Measurements from ENCODE around the gene EVI5L.

DNA sequence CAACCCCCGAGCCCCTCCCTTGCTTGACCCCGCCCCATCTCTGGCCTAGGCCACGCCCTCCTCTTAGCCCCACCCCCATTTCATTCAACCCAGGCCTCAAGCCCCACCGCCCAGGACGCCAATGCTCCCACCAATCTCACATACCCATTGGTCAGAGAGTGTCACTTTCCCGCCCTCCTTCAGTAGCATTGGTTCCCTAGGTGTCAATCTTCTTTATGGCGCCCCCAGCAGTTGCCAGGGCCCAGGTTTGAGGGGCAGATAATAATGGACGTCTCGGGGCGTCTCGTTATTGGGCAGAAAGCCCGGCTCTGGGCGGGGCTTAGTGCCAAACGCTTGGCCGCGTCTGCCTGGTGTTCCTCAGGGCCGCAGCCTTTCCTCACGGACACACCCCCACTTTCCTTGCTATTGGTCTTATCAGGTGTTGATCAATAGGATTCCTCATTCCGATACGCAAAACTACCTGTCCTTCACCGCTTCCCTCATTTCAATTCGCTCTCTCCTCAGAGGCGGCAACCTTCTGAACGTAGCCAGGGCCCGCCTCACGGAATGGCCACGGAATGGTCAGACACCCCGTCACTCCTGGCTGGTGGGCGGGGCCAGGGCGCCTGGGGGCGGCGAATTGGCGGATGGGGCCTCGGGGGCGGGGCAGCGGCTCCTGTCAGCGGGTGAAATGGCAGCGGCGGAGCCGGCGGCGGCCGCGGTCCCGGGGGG, at the start of gene EVI5L:
- TF ChIP-seq HOXA7 (CRISPR knock-in tag; IDR thresholded peaks at IDR 0.05) (no peak), PHB2 (IDR thresholded peaks at IDR 0.05; ENCODE audit: partially characterized antibody) (no peak), CTCF (CRISPR knock-in tag; IDR thresholded peaks at IDR 0.05) (peak; percentile 32; the same call in 1 of the 2 replicates), FOXK2 (IDR thresholded peaks at IDR 0.05) (peak; percentile 56), EHMT2 (IDR thresholded peaks at IDR 0.05; ENCODE audit: borderline replicate concordance, low read depth, low read length) (no peak), BCLAF1 (IDR thresholded peaks at IDR 0.05) (no peak), PREB (CRISPR knock-in tag; IDR thresholded peaks at IDR 0.05) (no peak), NFIC (IDR thresholded peaks at IDR 0.05; ENCODE audit: low read length) (no peak), EP300 (IDR thresholded peaks at IDR 0.05; ENCODE audit: low read depth in 2 of 2, low read length in 2 of 2) (no peak), EP300 (CRISPR knock-in tag; IDR thresholded peaks at IDR 0.05; ENCODE audit: borderline replicate concordance) (no peak), GTF3A (CRISPR knock-in tag; conservative IDR thresholded peaks at IDR 0.05) (no peak), ZNF121 (CRISPR knock-in tag; IDR thresholded peaks at IDR 0.05) (no peak), WIZ (CRISPR knock-in tag; IDR thresholded peaks at IDR 0.05) (no peak)
- TF ChIP-seq, protein P1, sequence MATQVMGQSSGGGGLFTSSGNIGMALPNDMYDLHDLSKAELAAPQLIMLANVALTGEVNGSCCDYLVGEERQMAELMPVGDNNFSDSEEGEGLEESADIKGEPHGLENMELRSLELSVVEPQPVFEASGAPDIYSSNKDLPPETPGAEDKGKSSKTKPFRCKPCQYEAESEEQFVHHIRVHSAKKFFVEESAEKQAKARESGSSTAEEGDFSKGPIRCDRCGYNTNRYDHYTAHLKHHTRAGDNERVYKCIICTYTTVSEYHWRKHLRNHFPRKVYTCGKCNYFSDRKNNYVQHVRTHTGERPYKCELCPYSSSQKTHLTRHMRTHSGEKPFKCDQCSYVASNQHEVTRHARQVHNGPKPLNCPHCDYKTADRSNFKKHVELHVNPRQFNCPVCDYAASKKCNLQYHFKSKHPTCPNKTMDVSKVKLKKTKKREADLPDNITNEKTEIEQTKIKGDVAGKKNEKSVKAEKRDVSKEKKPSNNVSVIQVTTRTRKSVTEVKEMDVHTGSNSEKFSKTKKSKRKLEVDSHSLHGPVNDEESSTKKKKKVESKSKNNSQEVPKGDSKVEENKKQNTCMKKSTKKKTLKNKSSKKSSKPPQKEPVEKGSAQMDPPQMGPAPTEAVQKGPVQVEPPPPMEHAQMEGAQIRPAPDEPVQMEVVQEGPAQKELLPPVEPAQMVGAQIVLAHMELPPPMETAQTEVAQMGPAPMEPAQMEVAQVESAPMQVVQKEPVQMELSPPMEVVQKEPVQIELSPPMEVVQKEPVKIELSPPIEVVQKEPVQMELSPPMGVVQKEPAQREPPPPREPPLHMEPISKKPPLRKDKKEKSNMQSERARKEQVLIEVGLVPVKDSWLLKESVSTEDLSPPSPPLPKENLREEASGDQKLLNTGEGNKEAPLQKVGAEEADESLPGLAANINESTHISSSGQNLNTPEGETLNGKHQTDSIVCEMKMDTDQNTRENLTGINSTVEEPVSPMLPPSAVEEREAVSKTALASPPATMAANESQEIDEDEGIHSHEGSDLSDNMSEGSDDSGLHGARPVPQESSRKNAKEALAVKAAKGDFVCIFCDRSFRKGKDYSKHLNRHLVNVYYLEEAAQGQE (IDR thresholded peaks at IDR 0.05; ENCODE audit: borderline replicate concordance in 1 of 2, low read depth in 1 of 2, low read length in 2 of 2): no peak
- TF ChIP-seq, protein P2, sequence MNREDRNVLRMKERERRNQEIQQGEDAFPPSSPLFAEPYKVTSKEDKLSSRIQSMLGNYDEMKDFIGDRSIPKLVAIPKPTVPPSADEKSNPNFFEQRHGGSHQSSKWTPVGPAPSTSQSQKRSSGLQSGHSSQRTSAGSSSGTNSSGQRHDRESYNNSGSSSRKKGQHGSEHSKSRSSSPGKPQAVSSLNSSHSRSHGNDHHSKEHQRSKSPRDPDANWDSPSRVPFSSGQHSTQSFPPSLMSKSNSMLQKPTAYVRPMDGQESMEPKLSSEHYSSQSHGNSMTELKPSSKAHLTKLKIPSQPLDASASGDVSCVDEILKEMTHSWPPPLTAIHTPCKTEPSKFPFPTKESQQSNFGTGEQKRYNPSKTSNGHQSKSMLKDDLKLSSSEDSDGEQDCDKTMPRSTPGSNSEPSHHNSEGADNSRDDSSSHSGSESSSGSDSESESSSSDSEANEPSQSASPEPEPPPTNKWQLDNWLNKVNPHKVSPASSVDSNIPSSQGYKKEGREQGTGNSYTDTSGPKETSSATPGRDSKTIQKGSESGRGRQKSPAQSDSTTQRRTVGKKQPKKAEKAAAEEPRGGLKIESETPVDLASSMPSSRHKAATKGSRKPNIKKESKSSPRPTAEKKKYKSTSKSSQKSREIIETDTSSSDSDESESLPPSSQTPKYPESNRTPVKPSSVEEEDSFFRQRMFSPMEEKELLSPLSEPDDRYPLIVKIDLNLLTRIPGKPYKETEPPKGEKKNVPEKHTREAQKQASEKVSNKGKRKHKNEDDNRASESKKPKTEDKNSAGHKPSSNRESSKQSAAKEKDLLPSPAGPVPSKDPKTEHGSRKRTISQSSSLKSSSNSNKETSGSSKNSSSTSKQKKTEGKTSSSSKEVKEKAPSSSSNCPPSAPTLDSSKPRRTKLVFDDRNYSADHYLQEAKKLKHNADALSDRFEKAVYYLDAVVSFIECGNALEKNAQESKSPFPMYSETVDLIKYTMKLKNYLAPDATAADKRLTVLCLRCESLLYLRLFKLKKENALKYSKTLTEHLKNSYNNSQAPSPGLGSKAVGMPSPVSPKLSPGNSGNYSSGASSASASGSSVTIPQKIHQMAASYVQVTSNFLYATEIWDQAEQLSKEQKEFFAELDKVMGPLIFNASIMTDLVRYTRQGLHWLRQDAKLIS (CRISPR knock-in tag; IDR thresholded peaks at IDR 0.05): no peak
